Gastroesophageal sphincter (tissue), 3 donors: Measurements from ENCODE around the gene KAZN.

Source experiments
- CTCF ChIP-seq, 4 experiments: fragments of 200-600 bp in 2 of 4; fragments of 450-650 bp in 2 of 4; sonication (generic) in 1 of 4; IDR thresholded peaks; one replicate each; pipeline ENCODE4 v1.5.1; 2017 to 2019; ENCODE audit warnings: antibody characterized with exemption in 4 of 4, mild to moderate bottlenecking in 2 of 4, moderate library complexity in 2 of 4
- POLR2A ChIP-seq, 2 donors: fragments of 450-650 bp; IDR thresholded peaks; one replicate each; pipeline ENCODE4 v1.6.1; 2017; ENCODE audit warnings: antibody characterized with exemption in 2 of 2, mild to moderate bottlenecking in 2 of 2, moderate library complexity in 1 of 2

- TF ChIP-seq POLR2A (IDR thresholded peaks at IDR 0.05) (no peak), CTCF (IDR thresholded peaks at IDR 0.05) (no peak)
These were observed 526.7 kb downstream of the KAZN start for GRCh38 chr1:15125101-15125745.
